NCI-H748 treated with DMSO at 0.1 percent for 48 hours (cell line): ENCODE results near the gene THAP4.
"Not testable (repeated sequence)": the region's sequence is repeated elsewhere in the genome, so short reads cannot be mapped to it uniquely, and the experiment has no call there.

ENCODE experiments used
- DNase-seq: peaks from one replicate; lab custom pipeline; 2025; lab: John Stamatoyannopoulos, UW

Gene THAP4

DNA sequence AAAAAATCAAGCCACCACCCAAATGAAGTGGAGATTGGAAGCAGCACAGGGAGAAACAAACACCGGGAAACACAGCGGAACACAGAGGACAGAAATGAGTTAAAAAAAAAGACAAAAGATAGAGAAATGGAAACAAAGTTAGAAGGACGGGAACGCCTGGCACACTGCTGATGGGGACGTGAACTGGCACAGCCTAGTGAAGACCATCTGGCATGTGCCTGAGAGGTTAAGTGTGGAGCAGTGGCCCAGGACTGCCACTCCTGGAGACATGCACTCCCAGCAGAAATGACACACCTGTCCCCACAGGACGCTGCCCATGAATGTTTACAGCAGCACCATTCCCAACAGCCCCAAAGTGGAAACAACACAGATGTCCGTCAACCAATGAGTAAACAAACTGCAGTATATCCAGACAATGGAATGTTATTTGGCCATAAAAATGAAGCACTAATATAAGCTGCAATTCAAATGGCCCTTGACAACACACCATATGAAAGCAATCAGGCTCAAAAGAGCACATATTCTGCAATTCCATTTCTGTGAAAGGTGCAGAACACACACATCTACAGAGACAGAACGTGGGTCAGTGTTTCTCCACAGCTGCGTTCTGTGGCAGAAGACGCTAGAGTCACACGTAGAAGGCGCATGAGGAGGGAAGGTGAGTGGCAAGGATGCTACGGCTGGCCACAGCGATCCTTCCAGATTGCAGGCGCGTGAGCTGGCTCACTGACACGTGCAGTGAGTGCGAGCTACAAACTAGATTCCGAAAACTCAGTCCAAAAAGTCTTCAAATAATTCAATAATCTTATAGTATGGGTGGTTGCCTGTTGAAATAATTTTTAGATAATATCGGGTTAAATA lies 24.6 kb downstream of the THAP4 start:
- DNase-seq, result peak; percentile 32

DNA sequence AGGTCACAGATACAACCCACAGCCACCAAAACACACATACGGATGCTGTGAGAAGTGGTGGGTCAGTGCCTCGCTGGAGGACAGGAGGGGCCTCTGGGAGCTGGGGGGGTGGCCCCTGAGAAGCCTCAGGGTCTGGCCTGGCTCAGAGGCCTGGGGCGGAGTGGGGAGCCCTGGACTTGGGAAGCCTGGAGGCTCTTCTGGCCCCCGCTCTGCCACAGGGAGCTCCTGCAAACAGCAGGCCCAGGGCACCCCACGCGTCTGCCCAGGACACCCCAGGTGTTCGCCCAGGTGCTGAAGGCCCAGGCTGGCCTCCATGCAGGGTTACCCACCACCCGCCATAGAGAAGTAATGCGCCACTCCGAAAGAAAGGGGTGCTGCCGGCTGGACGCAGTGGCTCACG lies 25.9 kb downstream of the THAP4 start:
- no peak for DNase-seq

DNA sequence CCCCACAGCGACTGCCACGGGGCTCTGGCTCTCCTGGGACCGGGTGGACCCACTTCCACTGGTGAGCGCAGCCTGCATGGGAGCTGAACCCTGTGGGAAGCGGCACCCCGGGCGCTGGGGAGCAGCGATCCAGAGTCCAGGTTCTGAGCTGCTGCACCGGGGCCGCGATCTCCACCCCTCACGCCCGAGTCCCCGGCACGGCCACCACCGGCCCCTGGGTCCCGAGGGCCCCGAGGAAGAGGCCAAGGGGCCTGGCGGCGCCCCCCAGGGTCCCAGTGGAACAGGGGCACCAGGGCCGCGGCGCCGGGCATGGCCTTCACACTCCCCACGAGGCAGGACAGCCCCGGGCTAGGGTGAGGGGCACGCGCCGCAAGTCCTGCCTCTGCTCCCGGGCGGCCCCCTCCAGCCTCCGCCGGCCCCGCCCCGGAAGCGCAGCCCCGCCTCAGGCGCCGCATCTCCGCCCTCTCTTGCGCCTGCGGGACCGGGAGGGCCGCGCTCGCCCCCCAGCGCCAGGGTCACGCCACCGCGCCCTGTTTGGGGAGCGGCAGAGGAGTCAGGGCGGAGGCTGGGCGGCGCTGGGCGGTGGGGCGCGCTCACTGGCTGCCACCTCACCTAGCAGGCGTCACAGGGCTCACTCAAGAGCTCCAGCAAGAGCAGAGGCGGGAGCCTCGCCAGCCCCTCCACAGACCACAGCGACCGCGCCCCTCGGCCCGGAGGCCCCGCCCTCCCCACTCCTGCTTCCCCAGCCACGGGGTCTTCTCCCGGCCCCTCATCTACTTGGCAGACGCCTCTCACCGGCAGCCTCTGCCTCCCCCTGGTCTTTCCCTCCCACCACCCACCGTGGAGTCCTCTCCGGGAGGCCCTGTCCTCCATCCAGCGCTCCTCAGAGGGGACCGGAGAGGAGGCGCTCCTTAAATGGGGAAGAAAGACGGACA lies 26.8 kb downstream of the THAP4 start:
- peak; percentile 81 for DNase-seq

DNA sequence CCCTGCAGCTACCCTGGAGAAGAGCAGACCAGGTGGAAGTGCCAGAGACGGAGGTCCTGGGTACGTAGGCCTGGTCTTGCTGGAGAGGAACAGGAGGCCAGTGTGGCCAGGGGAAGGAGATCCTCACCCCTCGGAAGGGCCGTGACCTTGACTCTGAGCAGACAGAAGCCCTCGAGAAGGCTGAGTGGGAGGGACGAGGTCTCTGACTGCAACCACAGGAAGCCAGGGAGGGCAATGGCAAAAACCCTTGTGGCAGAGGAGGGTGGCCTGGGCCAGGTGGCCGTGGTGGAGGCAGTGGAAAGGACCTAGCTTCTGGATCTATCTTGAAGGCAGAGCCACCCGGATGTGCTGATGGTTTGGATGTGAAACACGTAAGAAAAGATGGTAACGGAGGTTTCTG lies 28.1 kb downstream of the THAP4 start:
- DNase-seq, result no peak

DNA sequence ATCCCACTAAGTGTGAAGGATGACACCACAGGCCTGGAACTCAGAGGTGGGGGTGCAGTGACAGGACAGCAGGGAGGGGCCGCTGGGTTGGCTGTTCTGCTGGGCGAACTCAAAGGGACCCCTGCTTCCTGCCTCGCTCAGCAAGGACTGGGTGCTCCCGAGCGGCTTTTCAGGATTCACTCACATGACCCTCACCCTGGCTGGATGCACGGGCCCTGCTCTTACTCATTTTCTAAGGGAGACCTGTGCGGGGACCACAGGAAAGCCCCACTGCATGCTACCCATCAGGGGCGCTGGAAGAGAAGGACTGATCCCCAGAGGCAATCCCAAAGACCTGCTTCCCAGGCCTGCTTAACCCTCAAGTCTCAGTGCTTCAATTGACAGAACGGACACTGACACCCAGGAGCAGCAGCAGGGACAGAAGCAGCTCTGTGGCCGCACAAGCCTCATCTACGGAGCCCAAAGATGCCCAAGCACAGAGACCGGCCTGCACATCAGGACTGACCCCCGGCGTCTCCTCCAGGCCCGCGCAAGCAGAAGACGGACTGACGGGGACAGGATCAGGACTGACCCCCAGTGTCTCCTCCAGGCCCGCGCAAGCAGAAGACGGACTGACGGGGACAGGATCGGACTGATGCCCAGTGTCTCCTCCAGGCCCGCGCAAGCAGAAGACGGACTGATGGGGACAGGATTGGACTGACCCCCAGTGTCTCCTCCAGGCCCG lies 29.6 kb downstream of the THAP4 start:
- DNase-seq, result no peak

DNA sequence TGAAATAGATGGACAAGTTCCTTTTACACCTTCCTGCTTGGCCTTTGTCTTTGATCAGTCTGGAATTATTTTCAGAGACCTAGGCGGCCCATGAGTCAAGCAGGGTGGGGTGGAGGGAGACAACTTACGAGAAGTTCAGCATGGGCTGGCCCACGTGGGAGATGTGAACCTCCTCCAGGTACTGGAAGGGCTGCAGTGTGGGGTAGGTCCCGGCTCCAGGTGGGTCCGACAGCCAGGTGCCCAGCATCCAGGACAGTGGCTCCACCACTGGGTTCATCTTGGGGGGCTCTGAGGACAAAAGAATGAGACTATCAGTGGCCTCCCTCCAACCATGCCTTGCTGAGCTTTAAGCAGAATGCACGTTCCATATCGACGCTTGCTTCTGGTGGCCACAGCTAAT lies 30.8 kb downstream of the THAP4 start:
- DNase-seq, result no peak

DNA sequence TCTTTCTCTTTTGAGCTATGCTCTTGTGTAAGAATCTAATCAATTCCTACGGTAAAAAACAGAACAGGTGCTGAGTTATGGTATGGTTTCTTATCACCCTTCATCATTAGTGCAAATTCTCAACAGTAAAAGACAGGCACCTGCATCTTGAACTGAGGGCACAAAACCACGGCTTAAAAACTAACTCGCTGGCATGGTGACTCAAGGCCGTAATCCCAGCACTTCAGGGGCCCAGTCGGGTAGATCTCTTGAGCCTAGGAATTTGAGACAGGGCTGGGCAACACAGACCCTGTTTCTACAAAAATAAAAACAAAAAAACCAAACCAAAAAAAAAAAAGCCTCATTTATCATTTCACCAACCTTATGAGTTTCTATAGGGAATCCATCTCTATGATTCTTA lies 33.3 kb downstream of the THAP4 start:
- DNase-seq, result no peak

DNA sequence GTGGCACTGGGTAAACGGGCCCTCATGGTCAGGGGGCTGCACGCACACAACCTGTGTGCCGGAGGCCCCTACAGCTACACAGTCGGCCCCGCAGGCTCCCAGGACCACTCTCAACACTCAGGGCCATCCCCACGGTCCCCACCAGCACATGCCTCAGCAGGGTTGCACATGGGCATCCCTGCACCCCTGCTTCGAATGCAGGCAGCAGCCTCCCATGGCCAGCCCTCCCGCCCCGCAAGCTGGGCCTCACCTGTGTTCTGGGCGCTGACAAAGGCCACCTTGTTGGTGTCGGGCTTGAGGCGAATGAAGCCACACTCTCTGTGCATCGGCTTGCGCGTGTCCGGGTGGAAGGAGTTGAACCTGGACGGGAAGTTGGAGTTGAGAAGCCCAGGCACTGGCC lies 34.2 kb downstream of the THAP4 start:
- DNase-seq, result no peak

DNA sequence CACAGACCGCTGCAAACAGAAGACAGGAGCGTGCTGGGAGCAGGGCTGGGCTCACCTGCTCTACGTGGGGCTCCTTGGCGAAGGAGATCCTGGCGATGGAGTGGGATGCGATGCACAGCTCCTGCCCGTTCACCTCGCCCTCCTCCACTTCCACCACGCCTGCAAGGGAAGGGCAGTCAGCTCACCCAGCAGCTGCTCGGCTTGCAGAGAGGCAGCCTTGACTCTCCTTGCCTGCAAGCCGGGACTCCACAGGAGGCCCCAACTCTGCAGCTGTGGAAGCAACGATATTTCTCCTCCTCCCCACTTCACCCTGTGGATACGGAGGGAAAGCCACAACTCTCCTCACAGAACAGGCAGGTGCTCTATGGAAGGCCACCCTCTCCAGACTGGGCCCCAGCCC lies 35.1 kb downstream of the THAP4 start:
- no peak for DNase-seq

DNA sequence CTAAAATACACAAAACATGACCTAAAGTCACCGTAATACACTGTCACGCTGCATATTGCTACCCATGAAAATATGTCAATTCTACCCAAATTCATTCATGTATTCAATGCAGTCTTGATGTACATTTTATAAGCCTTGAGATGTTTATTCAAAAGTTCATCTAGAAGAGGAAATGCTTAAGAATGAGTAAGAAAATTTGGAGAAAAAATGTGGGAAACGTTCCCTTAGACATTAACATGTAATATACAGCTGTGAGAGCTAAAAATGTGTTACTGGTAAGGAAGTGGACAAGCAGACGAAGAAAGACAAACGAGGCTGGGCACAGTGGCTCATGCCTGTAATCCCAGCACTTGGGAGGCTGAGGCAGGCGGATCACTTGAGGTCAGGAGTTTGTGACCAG lies 37.3 kb downstream of the THAP4 start:
- no peak for DNase-seq

DNA sequence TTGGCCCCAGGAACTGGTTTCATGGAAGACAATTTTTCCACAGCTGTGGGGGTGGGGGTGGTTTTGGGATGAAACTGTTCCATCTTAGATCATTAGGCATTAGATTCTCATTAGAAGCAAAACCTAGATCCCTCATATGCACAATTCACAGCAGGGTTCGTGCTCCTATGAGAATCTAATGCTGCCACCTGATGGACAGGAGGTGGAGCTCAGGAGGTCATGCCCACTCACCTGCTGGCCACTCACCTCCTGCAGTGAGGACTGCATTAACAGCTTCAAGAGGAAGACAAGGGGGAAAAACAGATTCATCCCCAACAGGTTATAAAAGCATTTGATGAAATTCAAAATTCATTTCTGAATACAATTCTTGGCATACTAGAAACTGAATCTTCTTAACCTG lies 38.5 kb downstream of the THAP4 start:
- peak; percentile 45 for DNase-seq

DNA sequence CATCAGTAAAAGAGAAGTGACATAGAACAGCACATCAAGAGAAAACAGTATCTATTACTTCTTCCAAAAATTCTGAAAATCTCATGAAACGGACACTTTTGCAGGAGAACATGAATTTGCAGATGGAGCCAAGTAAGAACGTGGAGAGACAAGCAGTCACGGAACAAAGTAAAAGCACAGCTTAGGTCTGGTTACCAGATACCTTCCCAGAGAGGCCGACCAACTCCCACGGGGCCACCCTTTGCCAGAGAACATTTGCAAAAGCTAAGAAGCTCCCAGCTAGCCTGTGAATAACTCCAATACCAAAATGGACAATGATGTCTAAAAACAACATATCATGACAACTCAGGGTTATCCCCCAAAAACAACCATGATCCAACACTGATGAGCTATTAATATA lies 38.9 kb downstream of the THAP4 start:
- no peak for DNase-seq

DNA sequence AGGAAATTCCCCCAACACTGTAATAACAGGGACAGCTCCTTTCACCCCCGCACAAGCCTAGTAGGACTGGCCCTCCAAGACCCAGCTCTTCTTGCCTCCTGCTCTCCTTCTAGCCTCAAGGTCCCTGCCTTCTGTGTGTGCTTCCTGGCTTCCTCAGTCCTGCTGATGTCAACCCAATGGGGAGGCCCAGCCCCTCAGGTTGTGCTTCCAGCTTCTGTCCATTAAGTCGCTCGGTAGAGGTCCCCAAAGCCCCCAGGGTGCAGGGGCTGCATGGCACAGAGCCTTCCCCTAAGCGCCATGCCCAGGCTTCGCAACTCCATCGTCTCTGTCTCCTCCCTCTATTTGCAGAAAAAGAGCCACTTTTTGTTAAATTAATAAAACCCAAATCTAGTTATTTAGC lies 39.4 kb downstream of the THAP4 start:
- no peak for DNase-seq

DNA sequence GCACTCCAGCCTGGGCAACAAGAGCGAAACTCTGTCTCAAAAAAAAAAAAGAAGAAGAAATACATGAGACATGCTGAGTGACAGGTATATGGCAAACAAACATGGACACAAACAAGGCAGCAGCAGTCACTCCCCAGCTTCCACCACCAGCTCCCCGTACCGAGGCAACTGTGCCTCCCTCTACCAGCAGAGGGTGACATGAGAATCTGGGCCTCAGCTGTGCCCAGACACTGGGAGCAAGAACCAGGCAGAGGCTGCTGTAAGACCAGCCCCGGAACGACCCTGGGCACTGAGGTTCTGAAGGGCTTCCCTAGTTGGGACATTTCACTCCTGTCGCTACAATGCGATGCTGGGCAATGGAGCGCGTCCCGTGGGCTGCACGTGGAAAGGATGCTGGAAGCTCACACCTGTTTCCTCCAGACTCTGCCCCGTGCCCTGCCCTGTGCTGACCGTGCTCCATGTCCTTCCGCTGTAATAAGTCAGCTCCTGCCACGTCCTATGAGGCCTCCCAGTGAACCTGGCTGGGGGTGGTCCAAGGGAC lies 41.3 kb downstream of the THAP4 start:
- no peak for DNase-seq

DNA sequence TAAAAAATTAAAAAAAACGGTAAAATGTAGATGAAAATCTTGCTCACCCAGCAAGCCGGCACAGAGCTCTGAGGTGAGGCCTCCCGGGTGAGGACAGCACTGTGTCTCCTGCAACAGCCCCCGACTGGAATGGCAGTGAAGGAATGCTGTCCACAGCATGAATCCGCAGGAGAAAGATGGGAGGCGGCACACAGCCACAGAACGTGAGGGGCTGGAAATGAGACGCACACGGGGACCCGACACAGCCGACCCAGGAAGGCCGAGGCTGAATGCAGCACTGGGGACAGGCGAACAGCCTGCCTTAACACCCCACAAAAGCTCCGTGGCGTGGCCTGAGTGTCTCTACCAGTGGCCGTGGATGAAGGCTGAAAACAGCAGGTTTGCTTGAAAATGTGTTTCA lies 43.7 kb downstream of the THAP4 start:
- DNase-seq, result no peak

DNA sequence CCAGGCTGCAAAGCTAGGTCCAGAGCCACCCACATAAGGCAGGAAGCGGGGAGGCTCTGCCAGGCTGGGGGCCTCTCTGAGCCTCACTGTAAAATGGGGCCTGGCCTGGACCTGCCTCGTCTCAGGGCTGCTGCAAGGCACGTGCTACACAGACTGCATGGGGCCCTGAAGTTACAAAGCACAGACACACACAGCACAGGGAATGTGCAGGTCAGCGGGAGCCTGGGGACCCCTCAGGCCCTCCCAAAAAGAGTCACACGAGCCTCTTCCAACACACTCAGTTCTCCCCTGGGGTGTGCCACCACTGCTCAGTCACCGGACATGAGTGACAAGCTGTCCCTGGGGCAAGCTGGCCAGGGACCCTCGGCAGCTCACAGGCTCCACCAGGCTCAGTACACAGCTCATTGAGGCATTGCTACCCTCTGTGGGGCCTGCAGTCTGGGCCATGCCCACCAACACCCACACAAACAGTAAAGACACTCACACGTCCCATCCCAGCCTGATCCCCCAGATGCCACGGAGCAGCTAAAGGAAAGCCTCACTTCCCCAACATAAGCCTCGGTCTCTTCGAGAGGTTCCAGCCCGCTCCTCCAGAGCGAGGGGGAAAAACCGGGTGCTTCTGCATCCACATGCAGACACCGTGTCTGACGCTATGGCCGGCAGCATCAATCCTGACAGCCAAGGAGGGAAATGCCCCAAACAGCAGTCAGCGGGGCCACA lies 44.7 kb downstream of the THAP4 start:
- no peak for DNase-seq

DNA sequence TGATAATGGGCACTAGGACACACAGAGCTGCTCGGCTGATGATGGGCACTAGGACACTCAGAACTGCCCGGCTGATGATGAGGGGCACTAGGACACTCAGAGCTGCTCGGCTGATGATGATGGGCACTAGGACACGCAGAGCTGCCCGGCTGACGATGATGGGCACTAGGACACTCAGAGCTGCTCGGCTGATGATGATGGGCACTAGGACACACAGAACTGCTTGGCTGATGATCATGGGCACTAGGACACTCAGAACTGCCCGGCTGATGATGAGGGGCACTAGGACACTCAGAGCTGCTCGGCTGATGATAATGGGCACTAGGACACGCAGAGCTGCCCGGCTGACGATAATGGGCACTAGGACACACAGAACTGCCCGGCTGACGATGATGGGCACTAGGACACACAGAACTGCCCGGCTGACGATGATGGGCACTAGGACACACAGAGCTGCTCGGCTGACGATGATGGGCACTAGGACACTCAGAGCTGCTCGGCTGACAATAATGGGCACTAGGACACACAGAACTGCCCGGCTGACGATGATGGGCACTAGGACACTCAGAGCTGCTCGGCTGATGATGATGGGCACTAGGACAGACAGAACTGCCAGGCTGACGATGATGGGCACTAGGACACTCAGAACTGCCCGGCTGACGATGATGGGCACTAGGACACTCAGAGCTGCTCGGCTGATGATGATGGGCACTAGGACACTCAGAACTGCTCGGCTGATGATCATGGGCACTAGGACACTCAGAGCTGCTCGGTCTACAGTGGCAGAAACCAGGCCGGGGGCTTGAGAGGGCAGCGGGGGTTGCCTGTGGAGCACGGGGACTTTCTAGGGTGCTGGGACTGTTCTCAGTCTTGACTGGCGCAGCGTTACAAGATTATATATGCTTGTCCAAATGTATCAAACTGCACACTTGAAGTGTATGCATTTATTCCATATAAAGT lies 46.2 kb downstream of the THAP4 start:
- DNase-seq, result not testable (repeated sequence)

DNA sequence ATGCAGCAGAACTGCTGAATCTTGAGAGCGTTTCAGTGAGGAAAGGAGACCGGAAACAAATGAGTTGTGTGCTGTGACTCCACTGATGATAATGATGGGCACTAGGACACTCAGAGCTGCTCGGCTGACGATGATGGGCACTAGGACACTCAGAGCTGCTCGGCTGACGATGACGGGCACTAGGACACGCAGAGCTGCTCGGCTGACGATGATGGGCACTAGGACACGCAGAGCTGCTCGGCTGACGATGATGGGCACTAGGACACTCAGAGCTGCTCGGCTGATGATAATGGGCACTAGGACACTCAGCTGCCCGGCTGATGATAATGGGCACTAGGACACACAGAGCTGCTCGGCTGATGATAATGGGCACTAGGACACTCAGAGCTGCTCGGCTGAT lies 47.1 kb downstream of the THAP4 start:
- not testable (repeated sequence) for DNase-seq

DNA sequence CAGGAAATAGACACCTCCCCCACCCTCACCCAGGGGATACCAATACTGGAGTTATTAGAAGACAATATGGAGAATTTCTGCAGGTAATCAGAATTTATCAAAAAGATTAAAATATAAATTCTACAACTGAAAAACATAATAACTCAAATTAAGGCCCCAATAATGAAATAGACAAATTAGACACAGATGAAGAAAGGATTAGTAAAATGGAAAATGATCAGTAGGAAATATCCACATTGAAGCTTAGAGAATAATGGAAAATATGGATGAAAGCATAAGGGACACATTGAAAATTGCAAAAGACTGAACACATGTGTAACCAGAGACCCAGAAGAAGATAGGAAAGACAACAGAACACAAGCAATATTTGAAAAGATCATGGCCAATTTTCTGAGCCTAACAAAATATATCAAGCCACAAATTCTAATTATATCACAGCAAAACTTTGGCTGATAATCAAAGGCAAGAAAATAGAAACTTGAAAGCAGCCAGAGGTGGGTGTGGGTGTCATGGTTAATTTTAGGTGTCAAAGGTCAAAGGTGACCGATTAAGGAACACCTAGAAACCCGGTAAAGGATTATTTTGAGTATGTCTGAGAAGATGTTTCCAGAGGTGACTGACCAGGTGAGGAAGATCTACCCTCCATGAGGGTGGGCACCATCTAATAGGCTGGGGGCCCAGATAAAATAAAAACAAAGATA lies 50.2 kb downstream of the THAP4 start:
- no peak for DNase-seq

DNA sequence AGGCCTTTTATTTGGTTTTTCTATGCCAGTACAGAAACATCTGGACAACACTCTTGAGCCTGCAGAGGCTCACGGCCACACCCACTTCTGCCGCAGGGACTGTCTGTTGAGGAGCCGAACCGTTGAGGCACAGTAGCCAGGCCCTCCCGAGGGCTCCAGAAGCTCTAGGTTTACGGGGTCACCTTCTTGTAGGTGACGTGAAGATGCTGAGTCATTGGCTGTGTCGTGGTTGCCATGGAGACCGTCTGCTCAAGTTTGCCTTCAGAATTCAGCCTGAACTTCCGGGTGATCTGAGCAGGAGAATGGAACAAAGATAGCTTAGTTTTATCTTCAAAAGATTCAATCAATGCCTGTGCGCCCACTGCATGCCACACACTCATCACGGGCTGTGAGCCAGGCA lies 52.5 kb downstream of the THAP4 start:
- no peak for DNase-seq
